GM18907 (cell line): Measurements from ENCODE around the gene SIX1.

ENCODE experiments used
- ATAC-seq: cut with Tn5 transposase; IDR thresholded peaks from one replicate; pipeline ENCODE4 v1.9.1; 2021; ENCODE audit warnings: mild to moderate bottlenecking, moderate library complexity; ENCODE audit not compliant: unreplicated experiment

Gene SIX1

GRCh38 chr14:60648934-60649874 lies at the start of gene SIX1:
SIX1 (minus strand) TSS chr14:60649477; CDS start chr14:60649189, 288 bp downstream.
- ATAC-seq = peak; percentile 72

GRCh38 chr14:60695327-60695726 lies 46.0 kb upstream of the SIX1 start:
- no peak for ATAC-seq

- ATAC-seq = no peak
Observed at GRCh38 chr14:60691383-60692113, 42.3 kb upstream of the SIX1 start.

GRCh38 chr14:60686865-60687264 lies 37.6 kb upstream of the SIX1 start:
- ATAC-seq = no peak

GRCh38 chr14:60684203-60684602 lies 34.9 kb upstream of the SIX1 start:
- no peak for ATAC-seq

GRCh38 chr14:60681271-60681670 lies 32.0 kb upstream of the SIX1 start:
- ATAC-seq = no peak

- ATAC-seq = no peak
Observed at GRCh38 chr14:60680511-60680910, 31.2 kb upstream of the SIX1 start.

GRCh38 chr14:60679566-60680258 lies 30.4 kb upstream of the SIX1 start:
- no peak for ATAC-seq

- ATAC-seq = no peak
Observed at GRCh38 chr14:60677701-60678100, 28.4 kb upstream of the SIX1 start.

- no peak for ATAC-seq
Observed at GRCh38 chr14:60670989-60671388, 21.7 kb upstream of the SIX1 start.

- no peak for ATAC-seq
Observed at GRCh38 chr14:60668431-60669112, 19.3 kb upstream of the SIX1 start.

- no peak for ATAC-seq
Observed at GRCh38 chr14:60665177-60665550, 15.9 kb upstream of the SIX1 start.

GRCh38 chr14:60662982-60663381 lies 13.7 kb upstream of the SIX1 start:
- no peak for ATAC-seq

GRCh38 chr14:60661721-60662120 lies 12.4 kb upstream of the SIX1 start:
- ATAC-seq = no peak

- ATAC-seq = no peak
Observed at GRCh38 chr14:60658909-60659585, 9.8 kb upstream of the SIX1 start.

GRCh38 chr14:60658211-60658690 lies 9.0 kb upstream of the SIX1 start:
- ATAC-seq = no peak

GRCh38 chr14:60657456-60658210 lies 8.4 kb upstream of the SIX1 start:
- no peak for ATAC-seq

- peak; percentile 88 for ATAC-seq
Observed at GRCh38 chr14:60656686-60657455, 7.6 kb upstream of the SIX1 start.
